IgD-negative memory B cell (primary cell): ENCODE data around the gene HOOK2. TPM values are rescaled to one million over a fixed set of nuclear protein-coding genes. Genes with fewer than 3 reads are reported as not detected.
A peak's percentile ranks its signal among the peaks of the same experiment; 100 is the strongest.

ENCODE experiments used
- H3K27ac Mint-ChIP-seq, 3 donors: one replicate each; pipeline ENCODE4 v1.8.0; 2020 to 2022; ENCODE audit warnings: mild to moderate bottlenecking in 3 of 3, mixed read lengths in 3 of 3, moderate library complexity in 1 of 3
- H3K27me3 Mint-ChIP-seq: one replicate; pipeline ENCODE4 v1.8.0; 2021; ENCODE audit warnings: mixed read lengths
- H3K36me3 Mint-ChIP-seq: one replicate; pipeline ENCODE4 v1.8.0; 2020; ENCODE audit warnings: mild to moderate bottlenecking, mixed read lengths
- H3K4me1 Mint-ChIP-seq, 3 donors: one replicate each; pipeline ENCODE4 v1.8.0; 2020 to 2022; ENCODE audit warnings: mixed read lengths in 3 of 3, mild to moderate bottlenecking in 1 of 3
- H3K4me3 Mint-ChIP-seq, 4 donors: one replicate each; pipeline ENCODE4 v1.8.0; 2020 to 2022; ENCODE audit warnings: mild to moderate bottlenecking in 4 of 4, mixed read lengths in 4 of 4, moderate library complexity in 3 of 4
- H3K9me3 Mint-ChIP-seq, 3 donors: one replicate each; pipeline ENCODE4 v1.8.0; 2020 to 2021; ENCODE audit warnings: mixed read lengths in 3 of 3, mild to moderate bottlenecking in 1 of 3
- polyA plus RNA-seq: library from polyadenylated mRNA; unstranded; fragments of 300-500 nt; fragmentation: Illumina TruSeq; gene quantifications from one replicate; pipeline ENCODE4 v1.2.3, GENCODE V29; 2021

HOOK2 gene
- polyA plus RNA-seq, 1 donor from 2014 or later = 6.6 TPM

DNA sequence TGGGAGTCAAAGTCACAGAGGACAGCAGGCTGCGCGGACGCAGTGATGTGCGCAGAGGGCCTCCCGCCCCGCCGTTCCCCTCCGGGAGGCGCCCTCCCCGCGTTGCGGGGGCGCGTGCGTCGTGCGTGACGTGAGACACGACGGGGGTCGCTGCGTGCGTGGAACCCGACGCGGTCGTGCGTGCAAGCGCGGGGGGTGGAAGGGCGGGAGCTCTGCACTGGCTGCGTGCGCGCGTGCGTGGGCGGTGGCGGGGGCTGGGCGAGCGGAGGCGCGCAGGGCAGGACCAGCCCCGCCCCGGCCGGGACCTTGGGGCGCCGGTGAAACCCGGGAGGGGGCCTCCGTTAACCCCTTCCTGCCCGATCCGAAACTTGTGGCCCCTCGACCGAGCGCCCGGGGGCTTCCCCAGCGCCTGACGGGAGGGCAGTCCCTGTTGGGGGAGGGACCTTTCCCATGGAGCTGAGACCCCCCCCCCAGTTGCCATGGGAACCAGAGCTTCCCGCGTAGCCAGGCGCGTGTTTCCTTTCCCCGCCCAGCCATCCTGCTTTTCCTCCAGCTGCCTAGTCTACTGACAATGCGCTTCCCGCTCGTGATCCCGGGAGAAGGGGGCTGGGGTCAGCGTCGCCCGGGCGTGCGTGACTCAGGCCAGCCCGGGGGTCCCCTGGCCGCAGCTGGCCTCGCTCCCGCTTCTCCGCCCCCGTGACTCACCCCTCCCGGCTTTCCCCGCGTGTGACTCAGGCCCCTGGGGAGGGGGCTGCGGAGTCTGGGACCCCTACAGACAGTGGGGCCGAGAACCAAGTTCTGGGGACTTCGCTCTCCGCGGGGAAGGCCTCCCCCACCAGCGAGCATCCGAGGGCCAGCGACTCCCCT lies 7.3 kb upstream of the HOOK2 start:
- peaks cover 8 to 25% (median 25%) of the 10 kb centered on the region in 3 donors for H3K4me1 Mint-ChIP-seq
- peak overlapping the region; percentile 51 to 91 (median 87) for H3K4me3 Mint-ChIP-seq
- H3K9me3 Mint-ChIP-seq = no peaks in the 10 kb centered on the region
- no peaks in the 10 kb centered on the region for H3K36me3 Mint-ChIP-seq
- H3K27ac Mint-ChIP-seq = peak overlapping the region in 1 of 3 donors; percentile 77
- no peaks in the 10 kb centered on the region for H3K27me3 Mint-ChIP-seq

DNA sequence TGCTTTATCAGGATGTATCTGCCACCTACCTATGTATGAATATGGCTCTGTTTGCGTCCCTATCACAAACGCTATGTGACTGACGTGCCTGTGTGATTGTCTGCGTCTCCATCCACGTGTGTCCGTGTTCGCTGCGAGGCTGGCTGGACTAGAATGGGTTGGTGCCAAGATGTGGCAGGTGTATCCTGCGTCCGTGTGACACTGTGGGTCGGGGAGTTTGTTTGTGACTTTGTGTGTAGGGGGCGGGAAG lies 6.7 kb upstream of the HOOK2 start:
- H3K4me1 Mint-ChIP-seq = peaks cover 13 to 29% (median 27%) of the 10 kb centered on the region in 3 donors
- H3K36me3 Mint-ChIP-seq = no peaks in the 10 kb centered on the region
- peak overlapping the region in 1 of 3 donors; percentile 77 for H3K27ac Mint-ChIP-seq
- peak overlapping the region; percentile 51 to 88 (median 76) for H3K4me3 Mint-ChIP-seq
- no peaks in the 10 kb centered on the region for H3K9me3 Mint-ChIP-seq
- no peaks in the 10 kb centered on the region for H3K27me3 Mint-ChIP-seq

DNA sequence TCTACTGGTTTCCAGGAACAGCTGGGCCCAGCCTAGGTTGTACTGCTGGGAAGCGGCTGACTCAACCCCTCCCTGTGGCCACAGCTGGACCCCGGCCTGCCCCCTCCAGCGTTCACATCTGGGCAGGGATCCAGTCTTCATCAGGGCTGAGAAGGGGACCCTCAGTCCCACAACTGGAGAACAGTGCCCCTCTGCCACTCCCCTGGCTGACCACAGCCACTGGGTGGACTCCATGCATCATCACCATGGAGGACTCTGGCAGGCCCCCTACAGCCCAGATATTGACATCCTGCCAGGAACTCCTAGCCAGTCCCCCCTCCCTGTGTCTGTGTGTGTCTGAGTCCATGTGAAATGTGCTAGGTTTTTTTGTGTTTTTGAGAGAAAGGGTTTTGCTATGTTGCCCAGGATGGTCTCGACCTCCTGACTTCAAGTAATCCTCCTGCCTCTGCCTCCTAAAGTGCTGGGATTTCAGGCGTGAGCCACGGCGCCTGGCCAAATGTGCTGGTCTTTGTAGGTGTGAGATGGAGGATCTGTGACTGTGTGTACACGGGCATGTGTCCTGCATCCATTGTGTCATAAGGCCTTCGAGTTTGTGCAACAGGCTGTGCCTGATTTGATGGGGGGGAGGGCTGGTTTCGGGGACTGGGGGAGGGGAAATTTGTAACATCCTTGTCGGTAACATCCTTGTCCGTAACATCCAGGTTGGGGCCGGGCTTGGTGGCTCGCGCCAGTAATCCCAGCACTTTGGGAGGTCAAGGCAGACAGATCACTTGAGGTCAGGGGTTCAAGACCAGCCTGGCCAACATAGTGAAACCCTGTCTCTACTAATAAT lies 4.0 kb upstream of the HOOK2 start:
- Mint-ChIP-seq H3K27ac (peak overlapping the region; percentile 92 to 97 (median 95)), H3K27me3 (no peaks in the 10 kb centered on the region), H3K4me1 (peaks cover 13 to 29% (median 26%) of the 10 kb centered on the region in 3 donors), H3K9me3 (no peaks in the 10 kb centered on the region), H3K36me3 (no peaks in the 10 kb centered on the region), H3K4me3 (peak overlapping the region; percentile 21 to 93 (median 84))

DNA sequence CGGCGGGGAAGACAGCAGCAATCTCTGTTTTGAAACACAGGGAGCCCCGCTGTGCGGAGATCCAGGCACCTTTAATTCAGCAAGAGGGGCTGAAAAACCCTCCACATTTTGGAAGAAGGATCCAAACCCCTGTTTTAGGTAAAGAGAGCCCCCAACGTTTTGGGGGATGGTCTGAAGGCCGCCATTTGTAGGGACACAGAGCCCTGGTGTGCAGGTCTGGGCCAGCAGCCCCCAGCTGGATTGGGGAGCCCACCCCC lies 3.5 kb upstream of the HOOK2 start:
- Mint-ChIP-seq H3K4me3 (peak overlapping the region; percentile 82 to 96 (median 92)), H3K9me3 (no peaks in the 10 kb centered on the region), H3K36me3 (no peaks in the 10 kb centered on the region), H3K4me1 (peaks cover 14 to 29% (median 26%) of the 10 kb centered on the region in 3 donors), H3K27ac (peak overlapping the region; percentile 92 to 97 (median 95)), H3K27me3 (no peaks in the 10 kb centered on the region)

DNA sequence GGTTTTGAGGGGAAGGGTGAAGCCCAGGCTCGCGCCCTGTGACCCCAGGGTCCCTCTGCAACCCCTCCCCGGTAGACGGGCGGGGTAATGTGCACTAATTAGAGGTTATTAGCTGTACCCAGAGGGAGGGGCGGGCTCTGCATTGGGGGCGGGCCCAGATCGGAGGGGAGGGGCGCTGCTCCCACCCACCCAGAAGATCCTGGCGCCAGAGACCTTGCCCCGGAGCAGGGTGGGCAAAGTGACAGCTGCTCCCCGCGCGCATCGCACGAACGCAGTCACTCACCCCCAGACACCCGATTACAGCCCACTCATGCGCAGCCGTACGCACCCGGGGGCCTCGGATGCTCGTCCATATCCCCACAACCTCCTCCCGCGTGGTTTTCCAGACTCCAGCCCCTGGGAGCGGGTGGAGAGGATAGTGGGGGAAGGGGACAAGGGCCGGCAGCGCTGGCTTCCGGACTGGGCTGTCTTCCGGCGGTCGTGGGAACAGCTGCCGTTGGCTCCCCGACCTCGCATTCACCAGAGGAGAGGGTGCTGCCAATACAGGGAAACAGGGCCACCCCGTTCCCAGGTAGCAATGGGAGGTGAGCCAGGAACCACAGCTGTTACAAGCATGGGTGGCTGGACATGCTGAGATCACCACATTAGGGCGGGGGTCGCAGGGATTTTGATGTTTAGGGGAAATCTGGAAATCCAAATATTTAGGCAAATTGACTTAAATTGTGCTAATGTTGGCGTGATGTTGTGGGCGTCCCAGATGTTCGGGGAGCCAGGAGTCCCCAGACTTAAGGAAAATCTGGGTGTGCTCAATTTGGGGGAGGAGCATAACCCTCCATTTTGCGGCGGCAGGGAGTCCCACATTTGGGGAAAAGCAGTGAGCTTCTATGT lies 2.9 kb upstream of the HOOK2 start:
- H3K36me3 Mint-ChIP-seq = no peaks in the 10 kb centered on the region
- H3K27me3 Mint-ChIP-seq = no peaks in the 10 kb centered on the region
- peaks cover 20 to 29% (median 22%) of the 10 kb centered on the region in 3 donors for H3K4me1 Mint-ChIP-seq
- peak overlapping the region; percentile 92 to 97 (median 95) for H3K27ac Mint-ChIP-seq
- H3K4me3 Mint-ChIP-seq = peak overlapping the region; percentile 82 to 96 (median 92)
- no peaks in the 10 kb centered on the region for H3K9me3 Mint-ChIP-seq

DNA sequence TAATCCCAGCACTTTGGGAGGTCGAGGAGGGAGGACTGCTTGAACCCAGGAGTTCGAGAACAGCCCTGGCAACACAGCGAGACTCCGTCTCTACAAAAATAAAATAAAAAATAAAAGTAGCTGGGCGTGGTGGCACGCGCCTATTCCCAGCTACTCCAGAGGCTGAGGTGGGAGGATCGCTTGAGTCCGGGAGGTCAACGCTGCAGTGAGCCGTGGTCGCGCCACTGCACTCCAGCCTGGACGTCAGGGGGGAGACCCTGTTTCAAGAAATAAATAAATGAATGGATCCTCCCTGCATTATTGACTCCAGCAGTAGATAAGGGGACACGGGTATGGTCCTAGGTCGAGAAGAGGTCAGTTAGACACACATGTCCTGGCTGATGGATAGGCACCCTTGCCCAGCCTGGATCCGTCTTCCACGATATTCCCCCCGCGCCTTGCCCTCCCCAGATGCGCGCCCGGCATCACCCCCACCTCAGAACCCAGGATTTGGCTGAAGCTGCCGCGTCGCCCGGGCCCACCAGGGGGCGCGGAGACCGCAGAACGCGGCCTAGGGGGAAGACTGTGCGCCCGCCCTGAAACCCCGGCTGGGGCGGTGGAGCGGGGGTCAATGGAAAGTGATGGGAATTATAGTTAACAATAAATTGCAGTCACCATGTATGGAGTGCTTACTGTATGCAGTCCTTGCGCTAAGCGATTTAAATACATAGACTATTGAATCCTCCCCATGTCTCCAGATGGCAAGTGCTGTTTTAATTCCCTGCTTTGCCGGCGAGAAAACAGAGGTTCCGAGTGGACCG lies 2.1 kb upstream of the HOOK2 start:
- H3K27ac Mint-ChIP-seq = peak overlapping the region; percentile 92 to 97 (median 95)
- peaks cover 20 to 29% (median 22%) of the 10 kb centered on the region in 3 donors for H3K4me1 Mint-ChIP-seq
- no peaks in the 10 kb centered on the region for H3K9me3 Mint-ChIP-seq
- H3K27me3 Mint-ChIP-seq = no peaks in the 10 kb centered on the region
- peak overlapping the region; percentile 82 to 96 (median 92) for H3K4me3 Mint-ChIP-seq
- H3K36me3 Mint-ChIP-seq = no peaks in the 10 kb centered on the region

DNA sequence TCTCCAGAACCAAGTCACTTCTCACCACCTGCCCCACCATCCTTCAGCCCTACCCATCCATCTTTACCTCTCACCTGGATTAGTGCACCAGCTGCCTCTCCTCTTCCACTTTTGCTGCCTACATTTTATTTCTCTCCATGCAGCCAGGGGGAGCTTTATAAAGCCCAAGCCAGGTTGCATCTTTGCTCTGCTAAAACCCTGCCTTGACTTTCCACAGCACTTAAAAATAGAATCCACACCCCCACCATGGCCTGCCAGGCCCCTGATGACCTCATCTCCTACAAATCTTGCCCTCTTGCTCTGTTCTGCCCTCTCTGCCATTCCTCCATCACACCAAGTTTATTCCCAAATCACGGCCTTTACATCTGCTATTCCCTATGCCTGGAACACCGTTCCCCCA lies 1.8 kb downstream of the HOOK2 start:
- peak overlapping the region in 2 of 3 donors; percentile 35 to 64 for H3K27ac Mint-ChIP-seq

DNA sequence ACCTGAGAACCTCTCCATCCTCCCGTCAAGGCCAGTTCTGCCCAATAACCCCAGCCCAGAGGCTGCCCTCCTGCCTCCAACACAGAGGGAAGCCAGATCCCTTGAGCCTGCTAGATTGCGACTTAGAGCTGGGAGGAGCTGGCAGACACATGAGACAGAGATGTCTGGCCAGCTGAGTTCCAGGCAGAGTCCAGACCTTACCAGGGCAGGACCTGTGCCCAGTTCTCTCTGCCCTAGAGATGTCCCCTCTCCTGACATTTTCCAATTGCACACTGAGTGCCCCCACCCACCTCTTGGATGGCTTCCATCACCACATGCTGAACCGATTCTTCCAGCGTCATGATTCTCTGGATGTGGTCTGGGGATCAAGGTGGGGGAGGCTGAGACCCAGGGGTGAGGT lies 3.0 kb downstream of the HOOK2 start:
- H3K4me3 Mint-ChIP-seq = no peak overlapping the region

More for the DNA sequence above, 1.8 kb downstream of the HOOK2 start:
- Mint-ChIP-seq H3K9me3 (no peaks in the 10 kb centered on the region), H3K4me1 (peaks cover 10 to 18% (median 11%) of the 10 kb centered on the region in 3 donors), H3K27me3 (no peaks in the 10 kb centered on the region), H3K36me3 (no peaks in the 10 kb centered on the region), H3K4me3 (peak overlapping the region in 3 of 4 donors; percentile 0 to 78 (median 44))

DNA sequence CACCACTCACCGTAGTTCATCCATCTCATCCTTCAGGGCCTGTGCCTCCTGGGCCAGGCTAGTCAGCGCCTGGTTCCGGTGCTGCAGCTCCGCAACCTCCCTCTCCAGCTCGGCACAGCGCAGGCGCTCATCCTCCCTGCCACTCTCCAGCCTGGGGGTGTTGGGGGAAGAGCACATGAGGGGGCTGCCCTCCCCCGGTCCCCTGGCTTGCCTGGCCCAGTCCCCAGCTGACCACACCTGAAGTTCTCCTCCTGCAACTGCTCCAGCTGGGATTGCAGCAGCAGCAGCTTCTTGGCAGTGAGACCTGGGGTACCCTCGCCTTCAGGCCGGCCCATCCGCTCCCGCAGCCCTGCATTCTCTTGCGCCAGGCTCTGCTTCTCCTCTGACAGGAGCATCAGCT lies 4.4 kb downstream of the HOOK2 start:
- H3K9me3 Mint-ChIP-seq = no peaks in the 10 kb centered on the region
- no peak overlapping the region for H3K27ac Mint-ChIP-seq
- H3K4me1 Mint-ChIP-seq = peaks cover 4 to 7% (median 5%) of the 10 kb centered on the region in 3 donors

More for the DNA sequence above, 3.0 kb downstream of the HOOK2 start:
- Mint-ChIP-seq H3K4me1 (peaks cover 5 to 9% (median 5%) of the 10 kb centered on the region in 3 donors), H3K27ac (no peak overlapping the region), H3K36me3 (no peaks in the 10 kb centered on the region), H3K9me3 (no peaks in the 10 kb centered on the region), H3K27me3 (no peaks in the 10 kb centered on the region)

DNA sequence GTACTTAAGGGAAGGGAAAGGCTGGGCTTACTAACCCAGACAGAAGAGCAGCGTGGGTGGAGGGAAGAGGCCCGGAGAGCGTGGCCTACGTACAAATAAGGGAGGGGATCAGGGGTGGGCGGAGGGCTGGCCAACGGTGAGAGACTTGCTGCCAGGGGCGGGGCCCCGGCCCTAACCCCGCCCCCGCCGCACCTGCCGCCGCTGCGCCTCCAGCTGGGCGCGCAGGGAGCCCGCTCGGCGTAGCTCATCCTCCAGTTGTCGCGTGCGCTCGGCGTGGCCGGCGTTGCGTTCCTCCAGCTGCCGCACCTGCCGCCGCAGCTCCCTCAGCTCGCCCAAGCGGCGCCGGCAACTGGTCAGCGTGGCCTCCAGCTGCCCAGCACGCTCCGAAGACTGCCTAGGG lies 5.7 kb downstream of the HOOK2 start:
- H3K27ac Mint-ChIP-seq = peak overlapping the region in 1 of 3 donors; percentile 64
- H3K27me3 Mint-ChIP-seq = no peaks in the 10 kb centered on the region

More for the DNA sequence above, 4.4 kb downstream of the HOOK2 start:
- Mint-ChIP-seq H3K27me3 (no peaks in the 10 kb centered on the region), H3K36me3 (no peaks in the 10 kb centered on the region), H3K4me3 (no peak overlapping the region)

DNA sequence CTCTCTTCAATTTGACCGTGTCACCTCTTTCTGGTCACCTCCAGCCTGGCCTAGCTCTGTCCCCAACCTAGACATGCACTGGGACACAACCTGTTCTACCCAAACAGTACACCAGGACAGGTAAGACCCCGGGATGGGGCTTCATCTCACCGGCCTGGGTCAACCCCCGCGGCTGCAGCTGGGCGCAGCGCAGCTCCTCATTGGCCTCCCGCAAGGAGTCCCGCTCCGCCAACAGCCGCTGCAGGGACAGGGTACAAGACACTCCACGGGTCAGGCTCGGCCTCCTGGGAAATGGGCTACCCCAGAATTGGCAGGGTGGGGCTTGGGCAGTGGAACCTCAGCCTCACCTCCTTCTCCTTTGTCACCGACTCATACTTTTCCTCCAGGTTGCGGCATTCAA lies 7.7 kb downstream of the HOOK2 start:
- Mint-ChIP-seq H3K9me3 (no peaks in the 10 kb centered on the region), H3K36me3 (no peaks in the 10 kb centered on the region), H3K4me1 (peaks cover 0 to 2% (median 2%) of the 10 kb centered on the region in 3 donors), H3K27ac (no peak overlapping the region), H3K4me3 (no peak overlapping the region), H3K27me3 (no peaks in the 10 kb centered on the region)

More for the DNA sequence above, 5.7 kb downstream of the HOOK2 start:
- H3K9me3 Mint-ChIP-seq = no peaks in the 10 kb centered on the region
- H3K4me3 Mint-ChIP-seq = peak overlapping the region in 1 of 4 donors; percentile 41
- H3K4me1 Mint-ChIP-seq = peaks cover 4 to 7% (median 4%) of the 10 kb centered on the region in 3 donors
- no peaks in the 10 kb centered on the region for H3K36me3 Mint-ChIP-seq

DNA sequence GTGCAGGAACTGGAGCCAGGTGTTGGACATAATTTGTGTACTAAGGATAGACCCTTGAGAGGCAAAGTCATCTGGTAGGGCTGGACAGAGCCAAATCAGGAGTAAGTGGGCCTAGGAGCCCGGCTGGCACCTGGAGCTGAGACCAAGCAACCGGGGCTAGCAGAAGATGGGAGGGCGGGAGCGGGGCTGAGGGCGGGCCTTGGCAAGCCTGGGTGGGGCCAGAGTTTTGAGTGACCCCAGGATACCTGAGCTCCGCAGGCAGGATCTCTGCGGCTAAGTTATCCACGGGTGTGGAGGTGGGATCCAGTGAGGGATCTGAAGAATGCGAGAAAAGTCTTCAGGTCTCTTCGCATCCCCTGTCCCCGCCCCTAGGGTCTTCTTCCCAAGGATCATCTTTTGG lies 8.2 kb downstream of the HOOK2 start:
- no peaks in the 10 kb centered on the region for H3K9me3 Mint-ChIP-seq
- H3K4me3 Mint-ChIP-seq = no peak overlapping the region
- no peaks in the 10 kb centered on the region for H3K36me3 Mint-ChIP-seq
- no peaks in the 10 kb centered on the region for H3K27me3 Mint-ChIP-seq
- peaks cover 0 to 2% (median 2%) of the 10 kb centered on the region in 3 donors for H3K4me1 Mint-ChIP-seq
- no peak overlapping the region for H3K27ac Mint-ChIP-seq

DNA sequence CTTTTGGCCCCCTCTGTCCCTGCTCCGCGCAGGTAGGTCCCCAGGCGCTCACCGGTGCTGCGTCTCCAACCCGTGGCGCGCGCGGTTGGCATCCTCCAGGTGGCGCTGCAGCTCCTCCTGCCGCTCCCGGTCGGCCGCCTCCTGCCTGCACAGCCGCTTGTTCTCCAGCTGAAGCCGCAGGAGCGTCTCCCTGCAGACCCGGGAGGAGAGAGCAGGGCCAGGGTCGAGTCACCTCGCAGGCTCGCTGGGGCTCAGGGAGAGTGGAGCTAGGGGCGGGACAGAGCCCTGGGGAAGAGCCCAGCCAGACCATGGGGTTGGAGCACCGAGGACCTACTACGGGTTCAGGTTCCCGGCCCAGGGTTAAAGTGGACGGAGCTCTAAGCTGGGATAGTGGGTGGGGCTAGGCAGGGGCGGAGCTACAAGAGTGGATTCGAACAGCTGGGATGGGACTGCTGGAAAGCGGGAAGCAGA lies 9.3 kb downstream of the HOOK2 start:
- peak overlapping the region in 2 of 4 donors; percentile 22 to 67 for H3K4me3 Mint-ChIP-seq
- H3K27me3 Mint-ChIP-seq = no peaks in the 10 kb centered on the region
- H3K4me1 Mint-ChIP-seq = peaks cover 0 to 2% (median 2%) of the 10 kb centered on the region in 3 donors
- H3K27ac Mint-ChIP-seq = peak overlapping the region in 1 of 3 donors; percentile 74
- no peaks in the 10 kb centered on the region for H3K9me3 Mint-ChIP-seq
- no peaks in the 10 kb centered on the region for H3K36me3 Mint-ChIP-seq

DNA sequence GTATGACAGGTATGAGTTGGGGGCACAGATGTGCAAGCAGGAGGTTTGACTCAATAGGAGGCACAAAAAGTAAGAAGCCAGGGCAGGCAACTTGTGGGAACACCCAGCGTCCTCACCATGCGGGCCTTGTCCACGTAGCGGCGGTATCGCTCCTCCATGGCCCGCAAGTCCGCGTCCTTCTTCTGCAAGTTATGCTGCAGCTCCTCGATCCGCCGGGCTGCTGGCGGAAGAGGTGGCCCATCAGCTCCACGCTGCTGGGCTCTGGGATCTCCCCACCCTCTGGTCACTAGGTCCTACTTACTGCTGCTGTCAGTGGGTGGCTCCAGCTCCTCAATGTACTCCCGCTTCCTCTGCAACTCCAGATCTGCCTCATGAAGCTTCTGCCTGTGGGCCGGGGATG lies 10.7 kb downstream of the HOOK2 start:
- Mint-ChIP-seq H3K36me3 (peaks cover 1% of the 10 kb centered on the region), H3K4me3 (no peak overlapping the region), H3K27ac (peak overlapping the region in 1 of 3 donors; percentile 45), H3K27me3 (no peaks in the 10 kb centered on the region), H3K4me1 (peaks cover 5 to 6% (median 5%) of the 10 kb centered on the region in 3 donors), H3K9me3 (no peaks in the 10 kb centered on the region)
